Thymus (tissue), 11 donors: ENCODE measurements around the gene UBE2G2. TPM values are rescaled to one million over a fixed set of nuclear protein-coding genes. Genes with fewer than 3 reads are reported as not detected.

Experiments
- DNase-seq, 9 donors: peaks; one replicate each; pipeline ENCODE4 v3.0.0-alpha.2; 2013; ENCODE audit warnings: low spot score in 9 of 9, low read depth in 6 of 9, missing footprints in 1 of 9
- H3K27ac ChIP-seq, 2 donors: one replicate each; pipeline ENCODE4 v1.5.1; 2013; ENCODE audit warnings: control low read depth in 1 of 2, low read depth in 1 of 2, low read length in 1 of 2, mild to moderate bottlenecking in 1 of 2, moderate library complexity in 1 of 2
- H3K27me3 ChIP-seq, 2 donors: one replicate each; pipeline ENCODE4 v1.5.1; 2013; ENCODE audit warnings: low read length in 1 of 2; ENCODE audit not compliant: control insufficient read depth in 2 of 2, insufficient read depth in 1 of 2
- H3K36me3 ChIP-seq, 2 donors: one replicate each; pipeline ENCODE4 v1.5.1; 2013; ENCODE audit warnings: low read length in 1 of 2, mild to moderate bottlenecking in 1 of 2, moderate library complexity in 1 of 2; ENCODE audit not compliant: control insufficient read depth in 2 of 2, insufficient read depth in 2 of 2
- H3K4me1 ChIP-seq, 2 donors: one replicate each; pipeline ENCODE4 v1.5.1; 2013; ENCODE audit warnings: low read length in 2 of 2; ENCODE audit not compliant: control insufficient read depth in 2 of 2, insufficient read depth in 2 of 2
- H3K4me3 ChIP-seq, 2 donors: one replicate each; pipeline ENCODE4 v1.5.1; 2013; ENCODE audit warnings: low read length in 2 of 2, control low read depth in 1 of 2, mild to moderate bottlenecking in 1 of 2
- H3K9me3 ChIP-seq, 2 donors: one replicate each; pipeline ENCODE4 v1.5.1; 2013; ENCODE audit warnings: low read length in 1 of 2, mild to moderate bottlenecking in 1 of 2; ENCODE audit not compliant: control insufficient read depth in 2 of 2, insufficient read depth in 1 of 2
- WGBS: extraction: QIAGEN DNeasy Blood & Tissue Kit; methylation state at CpG from one replicate; pipeline ENCODE4 v1.1.7; 2013; 5-methylcytosine and 5-hydroxymethylcytosine counted together
- polyA plus RNA-seq: library from polyadenylated mRNA; stranded (reverse); fragments of 200-250 nt; gene quantifications from one replicate; pipeline ENCODE4 v1.2.3, GENCODE V29; 2013
- total RNA-seq: library from RNA; stranded (reverse); fragments of 120-200 nt; gene quantifications from one replicate; pipeline ENCODE4 v1.2.4, GENCODE V29; 2013
- donor health status: healthy.

UBE2G2 gene
- total and polyA plus RNA-seq, 2 donors: 32.8 to 67.6 TPM

GRCh38 chr21:44818640-44819011 is 17.0 kb upstream of the UBE2G2 start:
- H3K27ac ChIP-seq: peak overlapping the region in 1 of 2 donors; percentile 94
- H3K9me3 ChIP-seq: peaks cover 0 to 32% of the 10 kb centered on the region in 2 donors
- H3K4me3 ChIP-seq: peak overlapping the region; percentile 47 to 83
- peaks cover 4 to 5% of the 10 kb centered on the region in 2 donors for H3K36me3 ChIP-seq
- peaks cover 0 to 2% of the 10 kb centered on the region in 2 donors for H3K27me3 ChIP-seq
- peaks cover 6 to 7% of the 10 kb centered on the region in 2 donors for H3K4me1 ChIP-seq
- WGBS: 60% methylated on average over 37 of the region's 37 CpGs
- DNase-seq: no peak

DNA sequence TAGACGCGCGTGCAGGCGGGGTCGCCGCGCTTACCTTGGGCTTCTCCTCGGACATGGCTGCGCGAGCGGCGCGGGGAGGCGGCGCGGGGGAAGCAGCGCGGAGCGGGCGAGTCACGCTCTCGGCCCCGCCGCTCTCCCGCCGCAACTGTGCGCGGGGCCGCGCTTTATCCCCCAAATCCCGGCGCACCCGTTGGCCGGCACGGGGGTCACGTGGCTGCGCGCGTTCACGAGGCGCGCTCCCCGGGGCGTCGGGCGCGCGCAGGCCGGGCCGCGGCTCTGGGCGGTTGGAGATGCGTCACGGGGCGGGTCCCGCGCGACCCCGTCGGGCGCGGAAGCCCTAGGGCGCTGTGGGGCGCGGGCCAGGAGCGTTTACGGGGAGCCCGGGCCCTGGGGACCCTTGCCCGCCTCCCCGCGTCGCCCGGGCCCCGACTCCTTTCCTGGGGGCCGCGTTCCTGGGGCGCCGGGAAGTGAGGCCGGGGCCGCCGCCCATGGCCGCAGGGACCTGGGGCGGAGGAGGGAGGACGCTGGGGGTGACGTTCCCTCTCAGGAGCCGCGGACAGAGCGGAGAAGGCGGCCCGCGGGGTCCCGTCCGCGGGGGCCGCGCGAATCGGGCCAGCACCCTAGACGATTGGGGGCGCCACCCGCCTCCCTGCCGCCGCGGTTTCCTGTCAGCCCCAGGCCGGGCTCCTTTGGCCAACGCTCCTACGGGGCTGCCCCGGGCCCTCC is 16.5 kb upstream of the UBE2G2 start, which contains the start of gene SUMO3:
Gene SUMO3 (minus strand): TSS at position 149 of the 726 bp plus-strand sequence. CDS start 94 bp downstream, at position 55.
- peaks cover 0 to 32% of the 10 kb centered on the region in 2 donors for H3K9me3 ChIP-seq
- H3K4me3 ChIP-seq: peak within 1 kb of the TSS; percentile 58 to 83
- H3K4me1 ChIP-seq: peaks cover 6 to 7% of the 10 kb centered on the region in 2 donors
- DNase-seq: peak; percentile 42 to 92 (median 78)
- under 1% methylated on average over 108 of the region's 108 CpGs for WGBS
- H3K36me3 ChIP-seq: peaks cover 9 to 11% of the 10 kb centered on the region in 2 donors
- H3K27me3 ChIP-seq: peaks cover 0 to 2% of the 10 kb centered on the region in 2 donors
- H3K27ac ChIP-seq: peak within 1 kb of the TSS; percentile 37 to 94

- Histone ChIP-seq H3K27me3 (peaks cover 0 to 2% of the 10 kb centered on the region in 2 donors), H3K4me3 (peak overlapping the region; percentile 58 to 83), H3K4me1 (peaks cover 6 to 7% of the 10 kb centered on the region in 2 donors), H3K27ac (peak overlapping the region in 1 of 2 donors; percentile 94), H3K9me3 (peaks cover 0 to 29% of the 10 kb centered on the region in 2 donors), H3K36me3 (peaks cover 13 to 16% of the 10 kb centered on the region in 2 donors)
- 2% methylated on average over 43 of the region's 43 CpGs for WGBS
- peak; percentile 66 to 97 (median 90) for DNase-seq
Measured at GRCh38 chr21:44817506-44817880, 15.9 kb upstream of the UBE2G2 start.

DNA sequence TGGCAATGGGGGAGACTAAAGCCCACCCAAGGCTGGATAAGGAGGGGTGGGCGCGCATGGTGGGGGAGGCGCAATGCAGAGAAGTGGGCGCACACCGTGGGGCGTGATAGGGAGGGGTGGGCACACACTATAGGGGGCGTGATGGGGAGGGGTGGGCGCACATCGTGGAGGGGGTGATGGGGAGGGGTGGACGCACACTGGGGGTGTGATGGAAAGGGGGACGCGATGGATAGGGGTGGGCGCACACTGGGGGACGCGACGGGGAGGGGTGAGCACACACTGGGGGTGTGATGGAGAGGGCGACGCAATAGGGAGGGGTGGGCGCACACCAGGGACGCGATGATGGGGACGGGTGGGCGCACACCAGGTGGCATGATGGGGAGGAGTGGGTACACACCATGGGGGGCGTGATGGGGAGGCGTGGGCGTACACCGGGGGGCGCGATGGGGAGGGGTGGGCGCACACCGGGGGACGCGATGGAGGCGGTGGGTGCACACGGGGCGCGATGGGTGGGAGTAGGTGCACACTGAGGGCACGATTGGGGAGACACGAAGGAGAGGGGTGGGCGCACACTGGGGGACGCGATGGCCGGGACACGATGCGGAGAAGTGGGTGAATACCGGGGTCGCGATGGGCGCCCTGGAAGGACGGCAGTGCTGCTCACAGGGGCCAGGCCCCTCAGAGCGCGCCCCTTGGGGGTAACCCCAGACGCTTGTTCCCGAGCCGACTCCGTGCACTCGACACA is 15.3 kb upstream of the UBE2G2 start:
- Histone ChIP-seq H3K4me1 (peaks cover 6 to 7% of the 10 kb centered on the region in 2 donors), H3K27ac (peak overlapping the region in 1 of 2 donors; percentile 61), H3K9me3 (peaks cover 0 to 27% of the 10 kb centered on the region in 2 donors), H3K36me3 (peaks cover 16 to 17% of the 10 kb centered on the region in 2 donors), H3K27me3 (peaks cover 0 to 2% of the 10 kb centered on the region in 2 donors), H3K4me3 (peak overlapping the region; percentile 58 to 83)
- no peak for DNase-seq
- WGBS: 74% methylated on average over 57 of the region's 57 CpGs

DNA sequence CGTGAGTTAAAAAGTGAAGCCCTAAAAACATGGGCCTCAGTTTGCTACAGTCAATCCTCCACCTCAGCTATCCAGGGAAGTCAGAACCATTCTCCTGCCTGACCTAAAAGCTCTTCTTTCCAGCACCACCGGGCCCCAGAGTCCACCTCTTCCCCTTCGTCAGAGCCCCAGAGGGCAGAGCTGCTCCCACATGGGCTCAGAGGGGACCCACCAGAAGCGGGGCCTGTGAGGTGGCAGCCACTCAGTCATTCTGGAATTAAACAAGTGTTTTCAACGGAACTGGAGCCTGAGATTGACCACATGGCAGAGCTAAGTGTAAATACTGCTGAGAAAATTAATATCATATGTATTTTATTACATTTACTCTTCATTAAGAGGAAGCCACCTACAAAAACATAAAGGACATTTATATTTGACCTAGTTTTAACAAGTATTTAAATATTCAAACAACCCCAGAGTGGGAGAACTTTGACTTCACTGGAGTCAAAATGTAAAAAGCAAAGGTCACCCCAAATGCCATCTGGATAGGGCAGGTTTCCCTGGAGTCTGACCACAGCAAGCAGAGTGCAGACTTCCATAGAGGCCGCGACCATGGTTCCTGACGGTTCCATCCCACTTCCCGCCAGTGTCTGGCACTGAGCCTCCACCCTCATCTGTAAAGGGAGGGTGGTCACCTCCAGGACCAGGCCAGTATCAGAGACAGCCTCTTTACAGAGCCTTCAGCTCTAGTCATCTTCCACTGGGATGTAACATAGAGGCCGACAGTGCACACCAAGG is 14.4 kb upstream of the UBE2G2 start:
- 85% methylated on average over 10 of the region's 10 CpGs for WGBS
- Histone ChIP-seq H3K4me1 (peaks cover 6 to 7% of the 10 kb centered on the region in 2 donors), H3K4me3 (no peak overlapping the region), H3K27me3 (peaks cover 0 to 2% of the 10 kb centered on the region in 2 donors), H3K9me3 (peaks cover 0 to 18% of the 10 kb centered on the region in 2 donors), H3K27ac (no peak overlapping the region), H3K36me3 (peaks cover 16 to 17% of the 10 kb centered on the region in 2 donors)
- DNase-seq: no peak

GRCh38 chr21:44815225-44815624 is 13.6 kb upstream of the UBE2G2 start:
- DNase-seq: no peak
- peaks cover 19 to 23% of the 10 kb centered on the region in 2 donors for H3K36me3 ChIP-seq
- H3K9me3 ChIP-seq: peaks cover 0 to 13% of the 10 kb centered on the region in 2 donors
- no peak overlapping the region for H3K4me3 ChIP-seq
- H3K4me1 ChIP-seq: peaks cover 6 to 7% of the 10 kb centered on the region in 2 donors
- WGBS: 99% methylated on average over 8 of the region's 8 CpGs
- peaks cover 0 to 2% of the 10 kb centered on the region in 2 donors for H3K27me3 ChIP-seq
- H3K27ac ChIP-seq: no peak overlapping the region

DNA sequence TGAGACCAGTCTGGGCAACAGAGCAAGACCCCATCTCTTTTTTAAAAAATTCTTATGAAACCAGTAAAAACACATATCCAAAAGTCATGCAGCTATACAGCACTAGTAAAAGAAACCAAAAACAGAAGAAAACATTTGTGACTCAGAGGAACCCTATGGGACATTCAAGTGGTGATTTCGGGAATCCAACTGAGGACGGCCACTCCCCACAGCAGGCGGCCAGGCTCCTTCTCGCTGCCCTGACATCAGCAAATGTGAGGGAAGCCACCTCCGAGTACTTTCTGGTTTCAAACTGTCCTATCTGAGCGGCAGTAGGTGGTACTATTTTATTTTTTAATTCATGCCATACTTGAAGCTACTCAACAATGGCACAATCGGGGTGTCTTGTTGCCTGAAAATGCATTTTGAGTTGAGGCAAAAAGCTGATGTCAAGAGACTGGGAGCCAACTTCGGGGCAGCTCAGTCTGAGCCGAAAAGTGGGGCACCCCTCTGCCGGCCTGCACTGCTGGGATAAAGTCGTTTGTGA is 12.9 kb upstream of the UBE2G2 start:
- H3K27me3 ChIP-seq: peaks cover 0 to 2% of the 10 kb centered on the region in 2 donors
- H3K36me3 ChIP-seq: peaks cover 26 to 29% of the 10 kb centered on the region in 2 donors
- peaks cover 6 to 7% of the 10 kb centered on the region in 2 donors for H3K4me1 ChIP-seq
- DNase-seq: no peak
- 96% methylated on average over 11 of the region's 11 CpGs for WGBS
- H3K9me3 ChIP-seq: peaks cover 0 to 7% of the 10 kb centered on the region in 2 donors
- no peak overlapping the region for H3K4me3 ChIP-seq
- H3K27ac ChIP-seq: no peak overlapping the region

- no peak overlapping the region for H3K27ac ChIP-seq
- peaks cover 0 to under 1% of the 10 kb centered on the region in 2 donors for H3K9me3 ChIP-seq
- peaks cover 34 to 37% of the 10 kb centered on the region in 2 donors for H3K36me3 ChIP-seq
- no peak overlapping the region for H3K4me3 ChIP-seq
- H3K4me1 ChIP-seq: peaks cover 6 to 7% of the 10 kb centered on the region in 2 donors
- no peak for DNase-seq
- WGBS: 97% methylated on average over 18 of the region's 18 CpGs
- no peaks in the 10 kb centered on the region for H3K27me3 ChIP-seq
Measured at GRCh38 chr21:44813727-44814126, 12.1 kb upstream of the UBE2G2 start.
